HepG2 (cell line): ENCODE measurements around the gene NSF. TPM values are rescaled to one million over a fixed set of nuclear protein-coding genes. Genes with fewer than 3 reads are reported as not detected.

Experiments
- AHR ChIP-seq: IDR thresholded peaks from 2 replicates; pipeline ENCODE4 v1.6.1; 2018; ENCODE audit warnings: missing genetic modification reagents, missing compliant biosample characterization
- FOXJ3 ChIP-seq: sonication (generic); formaldehyde crosslinking; IDR thresholded peaks from 2 replicates; pipeline ENCODE4 v1.4.0; 2020; ENCODE audit warnings: missing genetic modification reagents, mild to moderate bottlenecking, borderline replicate concordance
- GLI4 ChIP-seq: sonication (generic); formaldehyde crosslinking; IDR thresholded peaks from 2 replicates; pipeline ENCODE4 v1.5.1; 2020; ENCODE audit warnings: missing genetic modification reagents, mild to moderate bottlenecking, moderate library complexity, borderline replicate concordance
- HNRNPK ChIP-seq: fragments of 200-400 bp; formaldehyde crosslinking; IDR thresholded peaks from 2 replicates; pipeline ENCODE4 v1.6.1; 2018; ENCODE audit warnings: low read length, low read depth, moderate library complexity, mild to moderate bottlenecking; ENCODE audit not compliant: poor library complexity, severe bottlenecking
- KDM5B ChIP-seq: sonication (generic); formaldehyde crosslinking; IDR thresholded peaks from 2 replicates; pipeline ENCODE4 v1.4.0; 2020; ENCODE audit warnings: missing genetic modification reagents, mild to moderate bottlenecking, borderline replicate concordance
- NONO ChIP-seq, 2 experiments: fragments of 450-650 bp in 1 of 2; sonication (generic) in 1 of 2; formaldehyde crosslinking in 1 of 2; IDR thresholded peaks in 1 of 2; conservative IDR thresholded peaks in 1 of 2; 2 replicates each; pipeline versions ENCODE4 v1.6.1 to v1.8.0; 2017 to 2022; ENCODE audit warnings: mild to moderate bottlenecking in 1 of 2, missing genetic modification reagents in 1 of 2, moderate library complexity in 1 of 2
- PAXIP1 ChIP-seq: sonication (generic); formaldehyde crosslinking; conservative IDR thresholded peaks from 2 replicates; pipeline ENCODE4 v1.4.0; 2020; ENCODE audit warnings: mild to moderate bottlenecking, missing genetic modification reagents, moderate library complexity
- RBM22 ChIP-seq: fragments of 200-400 bp; formaldehyde crosslinking; optimal IDR thresholded peaks from 2 replicates; pipeline ENCODE3; 2017; ENCODE audit warnings: mild to moderate bottlenecking, low read length, moderate library complexity
- SALL1 ChIP-seq: sonication (generic); formaldehyde crosslinking; IDR thresholded peaks from 2 replicates; pipeline ENCODE4 v1.8.0; 2022; ENCODE audit warnings: mild to moderate bottlenecking, missing genetic modification reagents
- SAP130 ChIP-seq: IDR thresholded peaks from 2 replicates; pipeline ENCODE4 v1.6.1; 2016; ENCODE audit warnings: low read depth
- SMC3 ChIP-seq: IDR thresholded peaks from 2 replicates; pipeline ENCODE4 v1.6.1; 2011; ENCODE audit warnings: low read length, improper control_type of control experiment
- SOX6 ChIP-seq, 2 experiments: fragments of 450-650 bp in 1 of 2; sonication (generic) in 1 of 2; formaldehyde crosslinking in 1 of 2; IDR thresholded peaks; 2 replicates each; pipeline versions ENCODE4 v1.4.0 to v1.6.1; 2017 to 2020; ENCODE audit warnings: antibody characterized with exemption in 1 of 2, mild to moderate bottlenecking in 1 of 2, missing genetic modification reagents in 1 of 2
- ZC3H4 ChIP-seq: sonication (generic); formaldehyde crosslinking; IDR thresholded peaks from 2 replicates; pipeline ENCODE4 v1.4.0; 2020; ENCODE audit warnings: missing genetic modification reagents, borderline replicate concordance
- ZNF468 ChIP-seq: sonication (generic); formaldehyde crosslinking; IDR thresholded peaks from 2 replicates; pipeline ENCODE4 v1.8.0; 2022; ENCODE audit warnings: mild to moderate bottlenecking, moderate library complexity, missing genetic modification reagents
- ZNF761 ChIP-seq: sonication (generic); formaldehyde crosslinking; conservative IDR thresholded peaks from 2 replicates; pipeline ENCODE4 v1.4.0; 2020; ENCODE audit warnings: mild to moderate bottlenecking, missing genetic modification reagents
- ZNF879 ChIP-seq: sonication (generic); formaldehyde crosslinking; IDR thresholded peaks from 2 replicates; pipeline ENCODE4 v1.8.1; 2023; ENCODE audit warnings: missing genetic modification reagents
- polyA plus RNA-seq, 8 experiments: library from polyadenylated mRNA; depleted of rRNA in 3 of 8; stranded (reverse) in 7 of 8; unstranded in 1 of 8; fragments of >200 nt; fragmentation: Illumina TruSeq in 4 of 8; extraction: Trizol in 4 of 8; gene quantifications; 2 replicates each; pipeline versions ENCODE4 v1.2.1 to v1.2.3, GENCODE V29; 2011 to 2016; ENCODE audit warnings: low read depth in 4 of 8, missing spikeins in 1 of 8, mixed read lengths in 1 of 8; ENCODE audit not compliant: insufficient read depth in 1 of 8
- total RNA-seq, 5 experiments: library from RNA; depleted of rRNA; stranded (reverse); fragments of >200 nt; fragmentation: Illumina TruSeq; extraction: Trizol; gene quantifications; 2 replicates each; pipeline ENCODE4 v1.2.3, GENCODE V29; 2016; ENCODE audit warnings: low read depth in 1 of 5
- TF ChIP-seq, protein P1 (sequence below), 2 experiments: sonication (generic) in 1 of 2; formaldehyde crosslinking in 1 of 2; IDR thresholded peaks; 2 replicates each; pipeline versions ENCODE4 v1.4.0 to v1.6.1; 2018 to 2020; ENCODE audit warnings: missing genetic modification reagents in 2 of 2, borderline replicate concordance in 1 of 2, low read depth in 1 of 2, mild to moderate bottlenecking in 1 of 2, missing biosample characterization in 1 of 2
- TF ChIP-seq, protein P2 (sequence below): sonication (generic); formaldehyde crosslinking; IDR thresholded peaks from 2 replicates; pipeline ENCODE4 v1.4.0; 2020; ENCODE audit warnings: missing genetic modification reagents, borderline replicate concordance
- TF ChIP-seq, protein P3 (sequence below): IDR thresholded peaks from 2 replicates; pipeline ENCODE4 v1.6.1; 2012; ENCODE audit warnings: inconsistent platforms

Gene NSF
- total and polyA plus RNA-seq, 2 of the 13 experiments (the other 11 are each of a cell fraction or from before 2014, with no cell fraction given), result 21.9 to 37.8 TPM

GRCh38 chr17:46782250-46782953, 191.9 kb downstream of the NSF start (continued):
- TF ChIP-seq, protein P1, sequence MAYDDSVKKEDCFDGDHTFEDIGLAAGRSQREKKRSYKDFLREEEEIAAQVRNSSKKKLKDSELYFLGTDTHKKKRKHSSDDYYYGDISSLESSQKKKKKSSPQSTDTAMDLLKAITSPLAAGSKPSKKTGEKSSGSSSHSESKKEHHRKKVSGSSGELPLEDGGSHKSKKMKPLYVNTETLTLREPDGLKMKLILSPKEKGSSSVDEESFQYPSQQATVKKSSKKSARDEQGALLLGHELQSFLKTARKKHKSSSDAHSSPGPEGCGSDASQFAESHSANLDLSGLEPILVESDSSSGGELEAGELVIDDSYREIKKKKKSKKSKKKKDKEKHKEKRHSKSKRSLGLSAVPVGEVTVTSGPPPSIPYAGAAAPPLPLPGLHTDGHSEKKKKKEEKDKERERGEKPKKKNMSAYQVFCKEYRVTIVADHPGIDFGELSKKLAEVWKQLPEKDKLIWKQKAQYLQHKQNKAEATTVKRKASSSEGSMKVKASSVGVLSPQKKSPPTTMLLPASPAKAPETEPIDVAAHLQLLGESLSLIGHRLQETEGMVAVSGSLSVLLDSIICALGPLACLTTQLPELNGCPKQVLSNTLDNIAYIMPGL (CRISPR knock-in tag; IDR thresholded peaks at IDR 0.05; ENCODE audit: borderline replicate concordance in 1 of 2, low read depth in 1 of 2), result peak; percentile 71 to 85; a peak in 3 of 4 replicates
- no peak for TF ChIP-seq AHR (CRISPR knock-in tag)
- no peak; the same call in none of the 2 replicates for TF ChIP-seq SALL1 (CRISPR knock-in tag)
- TF ChIP-seq RBM22, result no peak
- peak; percentile 69; the same call in 1 of the 2 replicates for TF ChIP-seq KDM5B (CRISPR knock-in tag)
- no peak for TF ChIP-seq ZC3H4
- TF ChIP-seq PAXIP1, result no peak
- TF ChIP-seq NONO (IDR thresholded peaks at IDR 0.05), result no peak
- no peak for TF ChIP-seq NONO (CRISPR knock-in tag; conservative IDR thresholded peaks at IDR 0.05)
- no peak for TF ChIP-seq ZNF761 (CRISPR knock-in tag)
- no peak for TF ChIP-seq GLI4 (CRISPR knock-in tag)
- TF ChIP-seq SMC3, result peak; percentile 81
- TF ChIP-seq SAP130, result peak; percentile 47
- TF ChIP-seq, protein P2, sequence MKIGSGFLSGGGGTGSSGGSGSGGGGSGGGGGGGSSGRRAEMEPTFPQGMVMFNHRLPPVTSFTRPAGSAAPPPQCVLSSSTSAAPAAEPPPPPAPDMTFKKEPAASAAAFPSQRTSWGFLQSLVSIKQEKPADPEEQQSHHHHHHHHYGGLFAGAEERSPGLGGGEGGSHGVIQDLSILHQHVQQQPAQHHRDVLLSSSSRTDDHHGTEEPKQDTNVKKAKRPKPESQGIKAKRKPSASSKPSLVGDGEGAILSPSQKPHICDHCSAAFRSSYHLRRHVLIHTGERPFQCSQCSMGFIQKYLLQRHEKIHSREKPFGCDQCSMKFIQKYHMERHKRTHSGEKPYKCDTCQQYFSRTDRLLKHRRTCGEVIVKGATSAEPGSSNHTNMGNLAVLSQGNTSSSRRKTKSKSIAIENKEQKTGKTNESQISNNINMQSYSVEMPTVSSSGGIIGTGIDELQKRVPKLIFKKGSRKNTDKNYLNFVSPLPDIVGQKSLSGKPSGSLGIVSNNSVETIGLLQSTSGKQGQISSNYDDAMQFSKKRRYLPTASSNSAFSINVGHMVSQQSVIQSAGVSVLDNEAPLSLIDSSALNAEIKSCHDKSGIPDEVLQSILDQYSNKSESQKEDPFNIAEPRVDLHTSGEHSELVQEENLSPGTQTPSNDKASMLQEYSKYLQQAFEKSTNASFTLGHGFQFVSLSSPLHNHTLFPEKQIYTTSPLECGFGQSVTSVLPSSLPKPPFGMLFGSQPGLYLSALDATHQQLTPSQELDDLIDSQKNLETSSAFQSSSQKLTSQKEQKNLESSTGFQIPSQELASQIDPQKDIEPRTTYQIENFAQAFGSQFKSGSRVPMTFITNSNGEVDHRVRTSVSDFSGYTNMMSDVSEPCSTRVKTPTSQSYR (CRISPR knock-in tag), result no peak; the same call in 1 of the 2 replicates
- no peak for TF ChIP-seq SOX6 (IDR thresholded peaks at IDR 0.05)
- TF ChIP-seq SOX6 (CRISPR knock-in tag; IDR thresholded peaks at IDR 0.05), result no peak
- TF ChIP-seq, protein P3, sequence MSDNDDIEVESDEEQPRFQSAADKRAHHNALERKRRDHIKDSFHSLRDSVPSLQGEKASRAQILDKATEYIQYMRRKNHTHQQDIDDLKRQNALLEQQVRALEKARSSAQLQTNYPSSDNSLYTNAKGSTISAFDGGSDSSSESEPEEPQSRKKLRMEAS, result peak; percentile 36
- no peak for TF ChIP-seq FOXJ3 (CRISPR knock-in tag)
- no peak for TF ChIP-seq HNRNPK
- no peak for TF ChIP-seq ZNF879 (CRISPR knock-in tag)
- TF ChIP-seq ZNF468 (CRISPR knock-in tag), result no peak
